Ovary (tissue), 9 donors: ENCODE measurements around the gene VPS37B. TPM values are rescaled to one million over a fixed set of nuclear protein-coding genes. Genes with fewer than 3 reads are reported as not detected.
"Not testable (repeated sequence)": the region's sequence is repeated elsewhere in the genome, so short reads cannot be mapped to it uniquely, and the experiment has no call there.

Source experiments
- DNase-seq, 5 donors: peaks; one replicate each; pipeline ENCODE4 v3.0.0-alpha.2; 2019 to 2020
- H3K27ac ChIP-seq, 2 donors: fragments of 200-600 bp; one replicate each; pipeline versions ENCODE4 v1.5.1 to v1.8.0; 2019 to 2022
- H3K27me3 ChIP-seq: fragments of 200-600 bp; one replicate; pipeline ENCODE4 v1.8.0; 2022
- H3K36me3 ChIP-seq: fragments of 200-600 bp; sonication (generic); one replicate; pipeline ENCODE4 v1.5.1; 2019
- H3K4me1 ChIP-seq: one replicate; pipeline ENCODE4 v1.8.1; 2013; ENCODE audit warnings: mild to moderate bottlenecking, moderate library complexity; ENCODE audit not compliant: insufficient read depth
- H3K4me3 ChIP-seq: fragments of 200-600 bp; sonication (generic); one replicate; pipeline ENCODE4 v1.5.1; 2017
- H3K9me3 ChIP-seq, 2 donors: fragments of 200-600 bp in 1 of 2; sonication (generic) in 1 of 2; one replicate each; pipeline versions ENCODE4 v1.5.1 to v1.8.1; 2013 to 2019; ENCODE audit warnings: mild to moderate bottlenecking in 1 of 2, moderate library complexity in 1 of 2
- EP300 ChIP-seq: sonication (generic); formaldehyde crosslinking; IDR thresholded peaks from one replicate; pipeline ENCODE4 v1.6.1; 2017; ENCODE audit warnings: antibody characterized with exemption
- POLR2A ChIP-seq: fragments of 450-650 bp; IDR thresholded peaks from one replicate; pipeline ENCODE4 v1.6.1; 2017; ENCODE audit warnings: antibody characterized with exemption, mild to moderate bottlenecking, moderate library complexity
- WGBS, 3 donors: extraction: QIAGEN DNeasy Blood & Tissue Kit in 1 of 3; methylation state at CpG; one replicate each; pipeline versions ENCODE4 v1.1.5 to v1.1.7; 2013 to 2017; 5-methylcytosine and 5-hydroxymethylcytosine counted together
- intact Hi-C, 4 donors: fragments of 100-400 bp; cut with DNase I; formaldehyde crosslinking; loops; one replicate each; pipeline versions ENCODE4 v1.11.0 to v1.15.1; 2022 to 2023
- polyA plus RNA-seq, 2 donors: library from polyadenylated mRNA; stranded (reverse); fragments of 200-250 nt in 1 of 2; fragments of 350-450 nt in 1 of 2; fragmentation: Illumina TruSeq in 1 of 2; extraction: RNeasy Lipid Tissue Mini Kit (QIAGEN cat#74804) in 1 of 2; gene quantifications; one replicate each; pipeline ENCODE4 v1.2.3, GENCODE V29; 2013 to 2014
- total RNA-seq, 7 donors: library from RNA; depleted of rRNA in 2 of 7; stranded (reverse); fragments of >200 nt in 2 of 7; fragmentation: NEBNext Ultra II Directional in 3 of 7; extraction: Animal tissue kit (Norgen Biotek cat#: 25700) in 3 of 7; gene quantifications; one replicate each; pipeline versions ENCODE4 v1.1.0 to v1.2.4, GENCODE V29; 2016 to 2023
- TF ChIP-seq, protein P1 (sequence below), 3 donors: fragments of 450-650 bp in 2 of 3; fragments of 200-600 bp in 1 of 3; IDR thresholded peaks; one replicate each; pipeline versions ENCODE4 v1.5.1 to v1.8.0; 2016 to 2022; ENCODE audit warnings: antibody characterized with exemption in 3 of 3, mild to moderate bottlenecking in 1 of 3
- donor health status: DM: no; HTN: no; CAD: no; lungs with moderate emphysema.
- donor health status: DM: no; HTN: no; CAD: no.
- donor health status: Bipolar disorder and iron deficiency.
- donor health status: DM: yes; HTN: yes; CAD: no.
- donor health status: DM: no; HTN: no; CAD: no.
- donor health status: DM: yes; HTN: yes; CAD: no.

Gene VPS37B
- total and polyA plus RNA-seq, 9 donors: 9.5 to 44.3 (median 12.1) TPM

DNA sequence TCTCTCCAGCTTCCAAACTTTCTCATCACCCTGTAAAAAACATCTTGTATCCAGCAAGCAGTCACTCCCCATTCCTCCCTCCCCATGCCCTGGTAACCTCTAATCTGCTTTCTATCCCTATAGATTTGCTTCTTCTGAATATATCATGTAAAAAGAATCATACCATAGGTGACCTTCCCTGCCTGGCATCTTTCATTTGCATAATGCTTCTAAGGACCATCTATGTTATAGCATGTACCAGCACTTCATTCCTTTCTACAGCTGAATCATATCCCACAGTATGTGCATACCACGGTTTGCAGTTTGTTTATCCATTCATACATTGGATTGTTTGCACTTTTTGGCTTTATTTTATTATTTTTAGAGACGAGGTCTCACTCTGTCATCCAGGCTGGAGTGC, 22.9 kb upstream of the VPS37B start:
- Histone ChIP-seq H3K4me1 (peaks cover 6% of the 10 kb centered on the region), H3K4me3 (no peak overlapping the region), H3K9me3 (no peaks in the 10 kb centered on the region), H3K27me3 (no peaks in the 10 kb centered on the region), H3K27ac (no peak overlapping the region), H3K36me3 (no peaks in the 10 kb centered on the region)
- TF ChIP-seq, protein P1, sequence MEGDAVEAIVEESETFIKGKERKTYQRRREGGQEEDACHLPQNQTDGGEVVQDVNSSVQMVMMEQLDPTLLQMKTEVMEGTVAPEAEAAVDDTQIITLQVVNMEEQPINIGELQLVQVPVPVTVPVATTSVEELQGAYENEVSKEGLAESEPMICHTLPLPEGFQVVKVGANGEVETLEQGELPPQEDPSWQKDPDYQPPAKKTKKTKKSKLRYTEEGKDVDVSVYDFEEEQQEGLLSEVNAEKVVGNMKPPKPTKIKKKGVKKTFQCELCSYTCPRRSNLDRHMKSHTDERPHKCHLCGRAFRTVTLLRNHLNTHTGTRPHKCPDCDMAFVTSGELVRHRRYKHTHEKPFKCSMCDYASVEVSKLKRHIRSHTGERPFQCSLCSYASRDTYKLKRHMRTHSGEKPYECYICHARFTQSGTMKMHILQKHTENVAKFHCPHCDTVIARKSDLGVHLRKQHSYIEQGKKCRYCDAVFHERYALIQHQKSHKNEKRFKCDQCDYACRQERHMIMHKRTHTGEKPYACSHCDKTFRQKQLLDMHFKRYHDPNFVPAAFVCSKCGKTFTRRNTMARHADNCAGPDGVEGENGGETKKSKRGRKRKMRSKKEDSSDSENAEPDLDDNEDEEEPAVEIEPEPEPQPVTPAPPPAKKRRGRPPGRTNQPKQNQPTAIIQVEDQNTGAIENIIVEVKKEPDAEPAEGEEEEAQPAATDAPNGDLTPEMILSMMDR (IDR thresholded peaks at IDR 0.05): no peak
- TF ChIP-seq EP300: no peak
- TF ChIP-seq POLR2A: no peak
- DNase-seq: no peak
- intact Hi-C loops: no loop called here
- WGBS, 3 donors: 33 to 43% (median 43%) methylated on average over 2 of the region's 2 CpGs

DNA sequence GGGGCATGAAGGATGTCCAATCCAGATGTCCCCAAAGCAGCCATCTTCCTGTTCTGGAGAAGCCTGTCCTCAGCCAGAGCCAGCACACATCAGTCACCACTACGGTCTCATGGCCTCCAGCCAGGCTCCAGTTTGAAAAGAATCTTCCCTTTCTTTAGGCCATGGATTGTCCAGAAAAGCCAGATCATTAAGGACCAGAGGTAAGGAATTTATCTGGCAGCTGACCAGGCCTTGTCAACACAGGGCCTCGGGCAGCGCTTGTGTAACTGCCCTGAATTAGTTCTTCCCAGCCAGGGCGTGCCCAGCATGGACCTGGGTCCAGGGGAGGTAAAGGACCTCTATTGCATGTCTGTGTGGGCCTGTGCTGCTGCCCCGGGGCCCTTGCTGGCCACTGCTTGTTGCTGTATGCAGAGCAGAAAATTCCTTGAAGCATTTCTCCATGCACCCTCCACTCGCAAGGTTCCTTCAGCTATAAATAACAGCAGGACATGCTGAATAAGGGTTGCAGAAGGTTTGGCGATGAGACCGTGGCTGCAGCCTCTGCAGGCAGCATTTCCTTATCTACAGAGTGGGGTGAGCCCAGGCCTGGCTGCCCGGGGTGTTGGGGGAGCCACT, 21.7 kb upstream of the VPS37B start:
- no peak for DNase-seq
- Histone ChIP-seq H3K27me3 (no peaks in the 10 kb centered on the region), H3K4me3 (no peak overlapping the region), H3K9me3 (no peaks in the 10 kb centered on the region), H3K27ac (no peak overlapping the region), H3K4me1 (peaks cover 6% of the 10 kb centered on the region), H3K36me3 (no peaks in the 10 kb centered on the region)
- no peak for TF ChIP-seq POLR2A
- no peak for TF ChIP-seq EP300
- TF ChIP-seq, protein P1 (IDR thresholded peaks at IDR 0.05): no peak
- 24 to 36% (median 29%) methylated on average over 9 of the region's 9 CpGs for WGBS, 3 donors
- intact Hi-C loops: no loop called here

DNA sequence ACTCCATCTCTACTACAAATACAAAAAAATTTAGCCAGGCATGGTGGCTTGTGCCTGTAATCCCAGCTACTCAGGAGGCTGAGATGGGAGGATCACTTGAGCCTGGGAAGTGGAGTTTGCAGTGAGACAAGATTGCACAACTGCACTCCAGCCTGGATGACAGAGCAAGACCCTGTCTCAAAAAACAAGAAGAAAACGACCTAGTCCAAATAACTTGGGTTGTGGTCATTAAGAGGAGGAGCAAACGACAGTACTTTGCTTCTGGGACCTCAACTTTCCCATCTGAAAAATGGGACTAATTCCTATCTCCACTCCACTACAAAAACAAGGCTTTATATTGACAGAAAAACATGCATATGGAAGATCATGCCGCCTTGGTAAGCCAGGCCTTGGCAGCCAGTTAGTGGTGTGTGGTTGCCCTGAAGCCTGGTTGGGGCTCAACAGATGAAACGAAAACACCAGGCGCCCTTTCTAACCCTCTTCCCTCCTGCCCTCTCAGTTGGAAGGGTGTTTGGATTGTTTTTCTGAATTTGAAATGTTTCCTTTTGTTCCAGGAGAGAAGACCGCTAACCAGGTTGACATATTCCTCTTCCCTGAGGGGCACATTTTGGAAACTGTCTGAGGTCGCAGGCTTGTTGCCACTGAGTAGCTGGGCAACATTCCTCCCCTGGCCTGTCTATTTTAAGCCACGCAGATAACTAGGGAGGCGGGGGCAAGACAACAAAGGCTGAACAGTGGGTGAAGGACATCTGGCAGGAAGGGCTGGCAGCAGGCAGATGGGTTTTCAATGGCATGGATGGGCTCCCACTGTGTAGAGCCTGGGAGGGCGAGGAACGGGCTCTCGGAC, 13.7 kb upstream of the VPS37B start:
- no peak overlapping the region for H3K27ac ChIP-seq
- TF ChIP-seq, protein P1 (IDR thresholded peaks at IDR 0.05): no peak
- TF ChIP-seq POLR2A: no peak
- intact Hi-C loops: no loop called here
- DNase-seq: no peak
- no peak overlapping the region for H3K4me3 ChIP-seq
- H3K36me3 ChIP-seq: no peaks in the 10 kb centered on the region
- WGBS, 3 donors: 42 to 58% (median 47%) methylated on average over 12 of the region's 12 CpGs
- no peaks in the 10 kb centered on the region for H3K9me3 ChIP-seq
- peaks cover 5% of the 10 kb centered on the region for H3K4me1 ChIP-seq
- no peaks in the 10 kb centered on the region for H3K27me3 ChIP-seq

DNA sequence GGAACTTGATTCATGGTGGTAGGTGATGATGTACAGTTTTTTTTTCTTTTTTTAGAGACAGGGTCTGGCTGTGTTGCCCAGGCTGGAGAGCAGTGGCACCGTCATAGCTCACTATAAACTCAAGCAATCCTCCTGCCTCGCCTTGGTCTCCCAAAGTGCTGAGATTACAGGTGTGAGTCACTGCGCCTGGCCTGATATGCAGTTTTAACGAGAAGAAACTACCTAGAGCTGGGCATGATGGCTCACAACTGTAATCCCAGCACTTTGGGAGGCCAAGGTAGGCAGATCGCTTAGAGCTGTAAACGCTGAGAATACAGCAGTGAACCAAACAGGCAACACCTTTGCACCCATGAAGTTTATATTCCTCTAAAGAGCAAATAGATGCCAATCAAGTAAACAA, 13.0 kb upstream of the VPS37B start:
- no peaks in the 10 kb centered on the region for H3K27me3 ChIP-seq
- H3K27ac ChIP-seq: no peak overlapping the region
- H3K4me1 ChIP-seq: peaks cover 5% of the 10 kb centered on the region
- TF ChIP-seq, protein P1 (IDR thresholded peaks at IDR 0.05): no peak
- TF ChIP-seq EP300 (no peak), POLR2A (no peak)
- intact Hi-C loops: no loop called here
- H3K4me3 ChIP-seq: no peak overlapping the region
- no peaks in the 10 kb centered on the region for H3K9me3 ChIP-seq
- no peak for DNase-seq
- WGBS, 3 donors: 89 to 90% (median 89%) methylated on average over 6 of the region's 6 CpGs
- H3K36me3 ChIP-seq: no peaks in the 10 kb centered on the region

GRCh38 chr12:122905258-122905657, 9.3 kb upstream of the VPS37B start:
- H3K27me3 ChIP-seq, H3K4me3 ChIP-seq, intact Hi-C loops, H3K4me1 ChIP-seq, DNase-seq, H3K9me3 ChIP-seq, H3K36me3 ChIP-seq, H3K27ac ChIP-seq: not testable (repeated sequence)
- 90 to 92% (median 92%) methylated on average over 5 of the region's 5 CpGs for WGBS, 3 donors
